Naive thymus-derived CD4-positive, alpha-beta T cell (primary cell): ENCODE data around the gene TSHZ2. TPM values are rescaled to one million over a fixed set of nuclear protein-coding genes. Genes with fewer than 3 reads are reported as not detected.

Experiments
- ATAC-seq: fragments of 150-1000 bp; cut with Tn5 transposase; 2 replicates; pipeline ENCODE4 v1.10.0; 2021; ENCODE audit warnings: mild to moderate bottlenecking, moderate library complexity
- CTCF ChIA-PET: fragments of 350-600 bp; sonication (Branson Sonifier 250); formaldehyde crosslinking; loops from one replicate; lab custom pipeline; 2021; ENCODE audit warnings: antibody characterized with exemption; lab: Charles Lee
- POLR2A ChIA-PET: fragments of 350-600 bp; sonication (Branson Sonifier 250); formaldehyde crosslinking; loops from one replicate; lab custom pipeline; 2021; ENCODE audit warnings: antibody characterized with exemption, inconsistent platforms; lab: Charles Lee
- DNase-seq, 9 donors: peaks; one replicate each; pipeline versions ENCODE4 v3.0.0 to v3.0.0-alpha.2; 2020 to 2022; ENCODE audit warnings: mixed read lengths in 1 of 9
- H3K27ac ChIP-seq: one replicate; pipeline ENCODE4 v1.7.0; 2013; ENCODE audit warnings: mild to moderate bottlenecking, low read depth, low read length, moderate library complexity
- H3K27me3 ChIP-seq, 2 donors: one replicate each; pipeline ENCODE4 v1.7.0; 2013; ENCODE audit warnings: low read length in 2 of 2, mild to moderate bottlenecking in 2 of 2, moderate library complexity in 2 of 2; ENCODE audit not compliant: control insufficient read depth in 2 of 2, insufficient read depth in 2 of 2
- H3K36me3 ChIP-seq, 3 experiments: 1 replicate in 2 of 3; 2 replicates in 1 of 3; pipeline ENCODE4 v1.7.0; 2013; ENCODE audit warnings: low read length in 3 of 3, mild to moderate bottlenecking in 3 of 3, moderate library complexity in 1 of 3; ENCODE audit not compliant: insufficient read depth in 3 of 3, control insufficient read depth in 2 of 3
- H3K4me1 ChIP-seq, 2 donors: one replicate each; pipeline ENCODE4 v1.7.0; 2013; ENCODE audit warnings: low read length in 2 of 2, mild to moderate bottlenecking in 2 of 2, moderate library complexity in 1 of 2; ENCODE audit not compliant: control insufficient read depth in 2 of 2, insufficient read depth in 2 of 2
- H3K4me3 ChIP-seq: 2 replicates; pipeline ENCODE4 v1.7.0; 2013; ENCODE audit warnings: mild to moderate bottlenecking, low read length
- H3K9me3 ChIP-seq, 3 experiments: 1 replicate in 2 of 3; 2 replicates in 1 of 3; pipeline ENCODE4 v1.7.0; 2013; ENCODE audit warnings: low read length in 3 of 3; ENCODE audit not compliant: control insufficient read depth in 2 of 3
- H3K27ac Mint-ChIP-seq, 9 donors: one replicate each; pipeline ENCODE4 v1.8.0; 2020 to 2022; ENCODE audit warnings: mixed read lengths in 9 of 9, mild to moderate bottlenecking in 8 of 9, moderate library complexity in 5 of 9, inconsistent platforms in 2 of 9
- H3K27me3 Mint-ChIP-seq, 5 donors: one replicate each; pipeline ENCODE4 v1.8.0; 2021 to 2022; ENCODE audit warnings: mixed read lengths in 5 of 5, mild to moderate bottlenecking in 1 of 5
- H3K36me3 Mint-ChIP-seq, 5 donors: one replicate each; pipeline ENCODE4 v1.8.0; 2020 to 2022; ENCODE audit warnings: mixed read lengths in 5 of 5, mild to moderate bottlenecking in 3 of 5, inconsistent platforms in 1 of 5
- H3K4me1 Mint-ChIP-seq, 7 donors: one replicate each; pipeline ENCODE4 v1.8.0; 2020 to 2022; ENCODE audit warnings: mixed read lengths in 7 of 7, mild to moderate bottlenecking in 3 of 7, inconsistent platforms in 1 of 7
- H3K4me3 Mint-ChIP-seq, 10 donors: one replicate each; pipeline ENCODE4 v1.8.0; 2020 to 2022; ENCODE audit warnings: mild to moderate bottlenecking in 10 of 10, mixed read lengths in 10 of 10, moderate library complexity in 6 of 10, inconsistent platforms in 2 of 10
- H3K9me3 Mint-ChIP-seq, 11 donors: one replicate each; pipeline ENCODE4 v1.8.0; 2020 to 2022; ENCODE audit warnings: mixed read lengths in 11 of 11, mild to moderate bottlenecking in 4 of 11, inconsistent platforms in 1 of 11, moderate library complexity in 1 of 11
- intact Hi-C, 2 donors: fragments of 100-400 bp; cut with micrococcal nuclease; formaldehyde crosslinking; loops; one replicate each; pipeline ENCODE4 v1.15.1; 2023
- polyA plus RNA-seq, 2 donors: library from polyadenylated mRNA; unstranded; fragments of 300-500 nt; fragmentation: Illumina TruSeq; gene quantifications; one replicate each; pipeline ENCODE4 v1.2.3, GENCODE V29; 2021
- total RNA-seq, 6 experiments: library from RNA in 5 of 6; stranded (reverse) in 5 of 6; gene quantifications; 1 replicate in 5 of 6; 2 replicates in 1 of 6; pipeline ENCODE4 v1.2.3 and lab custom pipeline; 2021 to 2026

Gene TSHZ2
- total and polyA plus RNA-seq, 7 experiments from 2014 or later = 6.0 to 84.5 (median 42.5) TPM

- Histone ChIP-seq H3K9me3 (no peaks in the 10 kb centered on the region), H3K4me1 (no peaks in the 10 kb centered on the region), H3K27me3 (no peaks in the 10 kb centered on the region), H3K27ac (no peak overlapping the region), H3K36me3 (no peaks in the 10 kb centered on the region), H3K4me3 (no peak overlapping the region)
- H3K4me3 Mint-ChIP-seq = no peak overlapping the region
- no peaks in the 10 kb centered on the region for H3K4me1 Mint-ChIP-seq
- no peak for ATAC-seq
- H3K27ac Mint-ChIP-seq = no peak overlapping the region
- intact Hi-C loops = no loop called here
- ChIA-PET CTCF (no interaction called here), POLR2A (interaction anchor here (1.0 kb wide), 1 partner anchor 21 kb away, joined by 3 read pairs; no protein-coding TSS in a partner anchor)
- peaks cover 0 to 8% (median 0%) of the 10 kb centered on the region in 5 donors for H3K27me3 Mint-ChIP-seq
- no peaks in the 10 kb centered on the region for H3K36me3 Mint-ChIP-seq
- no peak for DNase-seq
- no peaks in the 10 kb centered on the region for H3K9me3 Mint-ChIP-seq
Observed at GRCh38 chr20:52933867-52934266, 38.3 kb upstream of the TSHZ2 start.

GRCh38 chr20:52936351-52937340 is 35.5 kb upstream of the TSHZ2 start:
- Mint-ChIP-seq H3K9me3 (no peaks in the 10 kb centered on the region), H3K4me1 (no peaks in the 10 kb centered on the region), H3K27me3 (peaks cover 0 to 8% (median 0%) of the 10 kb centered on the region in 5 donors), H3K27ac (no peak overlapping the region), H3K4me3 (no peak overlapping the region), H3K36me3 (no peaks in the 10 kb centered on the region)
- Histone ChIP-seq H3K27ac (no peak overlapping the region), H3K36me3 (no peaks in the 10 kb centered on the region), H3K9me3 (no peaks in the 10 kb centered on the region), H3K4me1 (no peaks in the 10 kb centered on the region), H3K27me3 (no peaks in the 10 kb centered on the region), H3K4me3 (no peak overlapping the region)
- CTCF ChIA-PET = interaction anchor here (0.6 kb wide), 1 partner anchor 57 kb away, joined by 3 read pairs; no protein-coding TSS in a partner anchor
- intact Hi-C loops = no loop called here
- ATAC-seq = no peak
- no peak for DNase-seq
- POLR2A ChIA-PET = interaction anchor here (0.7 kb wide), 1 partner anchor 628 kb away, joined by 3 read pairs; no protein-coding TSS in a partner anchor

- no peak overlapping the region for H3K4me3 Mint-ChIP-seq
- no peaks in the 10 kb centered on the region for H3K4me1 Mint-ChIP-seq
- ChIA-PET POLR2A (interaction anchor here (0.7 kb wide), 1 partner anchor 629 kb away, joined by 3 read pairs; no protein-coding TSS in a partner anchor), CTCF (no interaction called here)
- Histone ChIP-seq H3K4me1 (no peaks in the 10 kb centered on the region), H3K27ac (no peak overlapping the region), H3K27me3 (no peaks in the 10 kb centered on the region), H3K9me3 (no peaks in the 10 kb centered on the region), H3K36me3 (no peaks in the 10 kb centered on the region), H3K4me3 (no peak overlapping the region)
- no peak for ATAC-seq
- no peak overlapping the region for H3K27ac Mint-ChIP-seq
- H3K36me3 Mint-ChIP-seq = no peaks in the 10 kb centered on the region
- intact Hi-C loops = no loop called here
- no peak for DNase-seq
- H3K9me3 Mint-ChIP-seq = no peaks in the 10 kb centered on the region
- H3K27me3 Mint-ChIP-seq = peaks cover 0 to 8% (median 0%) of the 10 kb centered on the region in 5 donors
Observed at GRCh38 chr20:52937591-52938100, 34.5 kb upstream of the TSHZ2 start.

GRCh38 chr20:52939141-52939540 is 33.0 kb upstream of the TSHZ2 start:
- H3K36me3 Mint-ChIP-seq = peaks cover 0 to 3% (median 0%) of the 10 kb centered on the region in 5 donors
- no peaks in the 10 kb centered on the region for H3K36me3 ChIP-seq
- ChIA-PET POLR2A (no interaction called here), CTCF (no interaction called here)
- H3K4me3 Mint-ChIP-seq = no peak overlapping the region
- H3K4me3 ChIP-seq = no peak overlapping the region
- ATAC-seq (no peak), DNase-seq (no peak)
- H3K4me1 ChIP-seq = no peaks in the 10 kb centered on the region
- H3K9me3 Mint-ChIP-seq = peaks cover 0 to 4% (median 0%) of the 10 kb centered on the region in 11 donors
- H3K27me3 ChIP-seq = no peaks in the 10 kb centered on the region
- H3K9me3 ChIP-seq = no peaks in the 10 kb centered on the region
- H3K27ac Mint-ChIP-seq = no peak overlapping the region
- peaks cover 0 to 8% (median 0%) of the 10 kb centered on the region in 5 donors for H3K27me3 Mint-ChIP-seq
- H3K27ac ChIP-seq = no peak overlapping the region
- intact Hi-C loops = no loop called here
- no peaks in the 10 kb centered on the region for H3K4me1 Mint-ChIP-seq

- Histone ChIP-seq H3K4me1 (no peaks in the 10 kb centered on the region), H3K9me3 (no peaks in the 10 kb centered on the region), H3K27me3 (no peaks in the 10 kb centered on the region), H3K4me3 (no peak overlapping the region), H3K36me3 (no peaks in the 10 kb centered on the region), H3K27ac (no peak overlapping the region)
- peaks cover 0 to 3% (median 0%) of the 10 kb centered on the region in 5 donors for H3K36me3 Mint-ChIP-seq
- ATAC-seq = no peak
- no peak overlapping the region for H3K27ac Mint-ChIP-seq
- peaks cover 0 to 10% (median 0%) of the 10 kb centered on the region in 5 donors for H3K27me3 Mint-ChIP-seq
- POLR2A ChIA-PET = no interaction called here
- intact Hi-C loops = no loop called here
- CTCF ChIA-PET = no interaction called here
- peaks cover 0 to 4% (median 0%) of the 10 kb centered on the region in 11 donors for H3K9me3 Mint-ChIP-seq
- no peak overlapping the region for H3K4me3 Mint-ChIP-seq
- no peak for DNase-seq
- H3K4me1 Mint-ChIP-seq = no peaks in the 10 kb centered on the region
Observed at GRCh38 chr20:52941808-52942207, 30.4 kb upstream of the TSHZ2 start.

- DNase-seq (no peak), ATAC-seq (no peak)
- Mint-ChIP-seq H3K27me3 (peaks cover 0 to 3% (median 0%) of the 10 kb centered on the region in 5 donors), H3K4me3 (no peak overlapping the region), H3K4me1 (no peaks in the 10 kb centered on the region), H3K9me3 (peaks cover 0 to 4% (median 0%) of the 10 kb centered on the region in 11 donors), H3K27ac (no peak overlapping the region), H3K36me3 (peaks cover 0 to 3% (median 0%) of the 10 kb centered on the region in 5 donors)
- Histone ChIP-seq H3K9me3 (no peaks in the 10 kb centered on the region), H3K36me3 (no peaks in the 10 kb centered on the region), H3K27me3 (no peaks in the 10 kb centered on the region), H3K27ac (no peak overlapping the region), H3K4me1 (no peaks in the 10 kb centered on the region), H3K4me3 (no peak overlapping the region)
- ChIA-PET CTCF (interaction anchor here (0.6 kb wide), 2 partner anchors 298 to 604 kb away, joined by 3 read pairs; no protein-coding TSS in a partner anchor), POLR2A (interaction anchor here (0.6 kb wide), 1 partner anchor 23 kb away, joined by 3 read pairs; no protein-coding TSS in a partner anchor)
- intact Hi-C loops = no loop called here
Observed at GRCh38 chr20:52943185-52943841, 28.8 kb upstream of the TSHZ2 start.
